HG02610 (cell line): ENCODE data around the gene GFRA1.

Source experiments
- ATAC-seq: cut with Tn5 transposase; IDR thresholded peaks from one replicate; pipeline ENCODE4 v1.9.1; 2021; ENCODE audit warnings: mild to moderate bottlenecking, moderate library complexity; ENCODE audit not compliant: unreplicated experiment

The GFRA1 gene

GRCh38 chr10:116109881-116110280 lies 163.1 kb downstream of the GFRA1 start:
- ATAC-seq = no peak

- ATAC-seq = no peak
Observed at GRCh38 chr10:116109481-116109880, 163.5 kb downstream of the GFRA1 start.

- no peak for ATAC-seq
Observed at GRCh38 chr10:116108095-116108494, 164.9 kb downstream of the GFRA1 start.

GRCh38 chr10:116106611-116107010 lies 166.4 kb downstream of the GFRA1 start:
- ATAC-seq = no peak

GRCh38 chr10:116105264-116105663 lies 167.7 kb downstream of the GFRA1 start:
- ATAC-seq = no peak

GRCh38 chr10:116104210-116104932 lies 168.6 kb downstream of the GFRA1 start:
- ATAC-seq = no peak

GRCh38 chr10:116103668-116104067 lies 169.3 kb downstream of the GFRA1 start:
- no peak for ATAC-seq

GRCh38 chr10:116101616-116102315 lies 171.2 kb downstream of the GFRA1 start:
- no peak for ATAC-seq

GRCh38 chr10:116100984-116101383 lies 172.0 kb downstream of the GFRA1 start:
- ATAC-seq = no peak

GRCh38 chr10:116099023-116099420 lies 174.0 kb downstream of the GFRA1 start:
- no peak for ATAC-seq

- ATAC-seq = no peak
Observed at GRCh38 chr10:116098411-116099022, 174.5 kb downstream of the GFRA1 start.

GRCh38 chr10:116097239-116097784 lies 175.7 kb downstream of the GFRA1 start:
- no peak for ATAC-seq

GRCh38 chr10:116096526-116096925 lies 176.5 kb downstream of the GFRA1 start:
- ATAC-seq = no peak

- ATAC-seq = no peak
Observed at GRCh38 chr10:116094356-116094755, 178.7 kb downstream of the GFRA1 start.

GRCh38 chr10:116093031-116093430 lies 180.0 kb downstream of the GFRA1 start:
- ATAC-seq = no peak

GRCh38 chr10:116088985-116089384 lies 184.0 kb downstream of the GFRA1 start:
- ATAC-seq = no peak

GRCh38 chr10:116085323-116085722 lies 187.7 kb downstream of the GFRA1 start:
- no peak for ATAC-seq

- ATAC-seq = no peak
Observed at GRCh38 chr10:116084161-116084560, 188.8 kb downstream of the GFRA1 start.

GRCh38 chr10:116083226-116083762 lies 189.7 kb downstream of the GFRA1 start:
- no peak for ATAC-seq

- no peak for ATAC-seq
Observed at GRCh38 chr10:116082762-116083161, 190.2 kb downstream of the GFRA1 start.

GRCh38 chr10:116082206-116082605 lies 190.8 kb downstream of the GFRA1 start:
- ATAC-seq = no peak
